ENCODE results near the gene LRRC63.

The LRRC63 gene

GRCh38 chr13:46211483-46212351 is at the start of gene LRRC63:
Gene LRRC63 (plus strand): TSS chr13:46211928. CDS start chr13:46213035, 1,107 bp downstream.
- Histone ChIP-seq H3K4me1 (ENCODE audit: control insufficient read depth, insufficient read depth, low read length) (no peaks in the 10 kb centered on the region), H3K27ac (ENCODE audit: extremely low read depth, low read depth, low read length) (no peak within 1 kb of the TSS), H3K36me3 (ENCODE audit: control insufficient read depth in 2 of 2, insufficient read depth in 1 of 2, low read length in 2 of 2) (no peaks in the 10 kb centered on the region), H3K9me3 (ENCODE audit: control insufficient read depth, insufficient read depth, low read depth, low read length) (no peaks in the 10 kb centered on the region), H3K4me3 (ENCODE audit: low read depth, low read length) (peak within 1 kb of the TSS; percentile 56)
- POLR2A ChIA-PET, result no interaction called here
- CTCF ChIA-PET, result no interaction called here
- TF ChIP-seq ZNF626 (tag by site-specific recombination; IDR thresholded peaks at IDR 0.05) (no peak), ZBTB8A (tag by site-specific recombination; IDR thresholded peaks at IDR 0.05) (peak; percentile 94), GLIS2 (tag by site-specific recombination; IDR thresholded peaks at IDR 0.05) (peak; percentile 45; the same call in 1 of the 2 replicates), ZBTB26 (tag by site-specific recombination; optimal IDR thresholded peaks at IDR 0.05) (peak; percentile 60), ZNF596 (tag by site-specific recombination; IDR thresholded peaks at IDR 0.05) (0 out of 2 replicates have a peak, but pooled peaks have one; percentile 56), REST (tag by site-specific recombination; IDR thresholded peaks at IDR 0.05) (peak; percentile 74; the same call in 1 of the 2 replicates), BCL11B (tag by site-specific recombination; IDR thresholded peaks at IDR 0.05; ENCODE audit: low read depth) (no peak), KLF10 (tag by site-specific recombination; IDR thresholded peaks at IDR 0.05) (peak; percentile 66; the same call in 1 of the 2 replicates), ZNF600 (tag by site-specific recombination; IDR thresholded peaks at IDR 0.05) (peak; percentile 88; the same call in 1 of the 2 replicates), ZNF341 (tag by site-specific recombination; IDR thresholded peaks at IDR 0.05; ENCODE audit: low read depth) (peak; percentile 95), ZEB2 (tag by site-specific recombination; IDR thresholded peaks at IDR 0.05) (0 out of 2 replicates have a peak, but pooled peaks have one; percentile 37), ZNF639 (tag by site-specific recombination; IDR thresholded peaks at IDR 0.05) (no peak), ZNF37A (tag by site-specific recombination; IDR thresholded peaks at IDR 0.05) (0 out of 2 replicates have a peak, but pooled peaks have one; percentile 49), PATZ1 (tag by site-specific recombination; IDR thresholded peaks at IDR 0.05) (peak; percentile 76), REPIN1 (tag by site-specific recombination; IDR thresholded peaks at IDR 0.05; ENCODE audit: low read depth) (no peak), KLF9 (tag by site-specific recombination; IDR thresholded peaks at IDR 0.05; ENCODE audit: low read depth) (peak; percentile 49; the same call in 1 of the 2 replicates), ZNF146 (tag by site-specific recombination; IDR thresholded peaks at IDR 0.05) (no peak), YY1 (tag by site-specific recombination; IDR thresholded peaks at IDR 0.05) (peak; percentile 34; the same call in 1 of the 2 replicates), ZNF660 (tag by site-specific recombination; IDR thresholded peaks at IDR 0.05) (peak; percentile 52), KLF7 (tag by site-specific recombination; IDR thresholded peaks at IDR 0.05; ENCODE audit: borderline replicate concordance) (peak; percentile 63; the same call in 1 of the 2 replicates), ZBTB44 (tag by site-specific recombination; IDR thresholded peaks at IDR 0.05) (peak; percentile 48; the same call in 1 of the 2 replicates), ZNF510 (tag by site-specific recombination; IDR thresholded peaks at IDR 0.05; ENCODE audit: insufficient replicate concordance) (no peak), GLIS1 (tag by site-specific recombination; IDR thresholded peaks at IDR 0.05) (peak; percentile 23; the same call in 1 of the 2 replicates), ZXDB (tag by site-specific recombination; IDR thresholded peaks at IDR 0.05) (no peak), PBX3 (CRISPR knock-in tag; IDR thresholded peaks at IDR 0.05) (peak; percentile 83; the same call in 1 of the 2 replicates), HOXC10 (CRISPR knock-in tag; IDR thresholded peaks at IDR 0.05) (0 out of 2 replicates have a peak, but pooled peaks have one; percentile 48)
